ENCODE measurements around the gene ABCB4.

DNA sequence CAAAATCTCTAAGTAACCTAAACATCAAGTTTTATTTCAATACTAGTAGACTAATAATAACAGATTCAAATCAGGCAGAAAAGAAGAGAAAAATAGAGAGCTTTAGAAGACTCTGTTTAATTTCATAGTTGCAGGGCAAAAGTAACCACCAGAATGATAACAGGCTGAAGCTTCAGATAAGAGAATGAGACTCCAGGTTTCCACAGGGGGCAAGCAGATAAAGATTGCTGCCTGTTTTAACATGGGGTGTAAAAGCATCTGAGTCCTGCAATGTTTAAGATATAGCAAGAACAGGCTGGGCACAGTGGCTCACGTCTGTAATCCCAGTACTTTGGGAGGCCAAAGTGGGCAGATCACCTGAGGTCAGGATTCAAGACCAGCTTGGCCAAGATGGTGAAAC lies 119.0 kb downstream of the ABCB4 start:
- TF ChIP-seq, protein P1, sequence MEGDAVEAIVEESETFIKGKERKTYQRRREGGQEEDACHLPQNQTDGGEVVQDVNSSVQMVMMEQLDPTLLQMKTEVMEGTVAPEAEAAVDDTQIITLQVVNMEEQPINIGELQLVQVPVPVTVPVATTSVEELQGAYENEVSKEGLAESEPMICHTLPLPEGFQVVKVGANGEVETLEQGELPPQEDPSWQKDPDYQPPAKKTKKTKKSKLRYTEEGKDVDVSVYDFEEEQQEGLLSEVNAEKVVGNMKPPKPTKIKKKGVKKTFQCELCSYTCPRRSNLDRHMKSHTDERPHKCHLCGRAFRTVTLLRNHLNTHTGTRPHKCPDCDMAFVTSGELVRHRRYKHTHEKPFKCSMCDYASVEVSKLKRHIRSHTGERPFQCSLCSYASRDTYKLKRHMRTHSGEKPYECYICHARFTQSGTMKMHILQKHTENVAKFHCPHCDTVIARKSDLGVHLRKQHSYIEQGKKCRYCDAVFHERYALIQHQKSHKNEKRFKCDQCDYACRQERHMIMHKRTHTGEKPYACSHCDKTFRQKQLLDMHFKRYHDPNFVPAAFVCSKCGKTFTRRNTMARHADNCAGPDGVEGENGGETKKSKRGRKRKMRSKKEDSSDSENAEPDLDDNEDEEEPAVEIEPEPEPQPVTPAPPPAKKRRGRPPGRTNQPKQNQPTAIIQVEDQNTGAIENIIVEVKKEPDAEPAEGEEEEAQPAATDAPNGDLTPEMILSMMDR (IDR thresholded peaks at IDR 0.05): no peak
- TF ChIP-seq POLR2A (IDR thresholded peaks at IDR 0.05): no peak
